Right renal pelvis (tissue), 4 donors: ENCODE data around the gene AQP10. TPM values are rescaled to one million over a fixed set of nuclear protein-coding genes. Genes with fewer than 3 reads are reported as not detected.
"Not testable (repeated sequence)": the region's sequence is repeated elsewhere in the genome, so short reads cannot be mapped to it uniquely, and the experiment has no call there.

Experiments used
- DNase-seq, 4 donors: peaks; one replicate each; pipeline ENCODE4 v3.0.0-alpha.2; 2013; ENCODE audit warnings: low read depth in 4 of 4, low spot score in 3 of 4, missing footprints in 1 of 4
- polyA plus RNA-seq, 4 donors: library from polyadenylated mRNA; unstranded; fragments of 120-200 nt; gene quantifications; one replicate each; pipeline ENCODE4 v1.2.1, GENCODE V29; 2013; ENCODE audit not compliant: insufficient read length in 4 of 4

AQP10 gene
- polyA plus RNA-seq, 4 donors = 0.10 to 0.37 TPM; not detected in 2

DNA sequence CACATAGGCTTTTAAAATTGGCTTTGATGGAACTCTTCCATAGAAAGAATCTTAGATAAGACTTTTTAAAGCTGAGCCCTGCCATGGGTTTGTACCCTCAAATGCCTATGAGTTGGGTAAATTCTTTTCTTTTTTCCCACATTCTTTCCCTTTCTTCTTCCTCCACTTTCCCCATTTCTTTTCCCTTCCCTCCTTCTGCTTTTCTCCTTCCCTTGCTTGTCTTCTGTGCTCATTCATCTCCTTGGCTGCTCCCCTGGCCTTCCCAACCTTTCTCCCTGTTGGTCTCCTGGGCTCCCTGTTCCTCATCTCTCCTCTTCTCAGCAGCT lies 679 bp downstream of the AQP10 start:
- not testable (repeated sequence) for DNase-seq

DNA sequence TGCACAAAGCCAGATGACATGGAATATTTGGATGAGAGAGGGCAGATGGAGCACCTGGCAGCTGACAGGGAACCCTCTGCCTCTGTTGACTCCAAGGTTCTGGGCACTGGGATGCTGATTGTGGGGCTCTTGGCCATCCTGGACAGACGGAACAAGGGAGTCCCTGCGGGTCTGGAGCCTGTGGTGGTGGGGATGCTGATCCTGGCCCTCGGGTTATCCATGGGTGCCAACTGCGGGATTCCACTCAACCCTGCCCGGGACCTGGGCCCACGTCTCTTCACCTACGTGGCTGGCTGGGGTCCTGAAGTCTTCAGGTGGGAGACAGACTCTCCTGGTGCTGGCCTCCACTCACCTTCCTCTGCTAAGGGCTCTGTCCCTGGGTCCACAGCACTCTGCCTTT lies 2.6 kb downstream of the AQP10 start:
- DNase-seq = no peak

DNA sequence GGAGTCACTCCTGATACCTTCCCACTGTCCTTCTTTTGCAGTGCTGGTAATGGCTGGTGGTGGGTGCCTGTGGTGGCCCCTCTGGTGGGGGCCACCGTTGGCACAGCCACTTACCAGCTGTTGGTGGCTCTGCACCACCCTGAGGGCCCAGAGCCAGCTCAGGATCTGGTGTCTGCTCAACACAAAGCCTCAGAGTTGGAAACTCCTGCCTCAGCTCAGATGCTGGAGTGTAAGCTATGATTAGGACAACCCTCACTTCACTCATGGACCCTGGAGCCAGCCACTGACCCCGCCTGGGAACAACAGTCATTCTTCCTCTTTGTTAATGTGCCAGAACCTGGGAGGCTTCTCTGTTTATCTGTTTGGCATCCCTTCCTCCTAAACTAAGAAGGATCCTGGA lies 3.3 kb downstream of the AQP10 start:
- no peak for DNase-seq

DNA sequence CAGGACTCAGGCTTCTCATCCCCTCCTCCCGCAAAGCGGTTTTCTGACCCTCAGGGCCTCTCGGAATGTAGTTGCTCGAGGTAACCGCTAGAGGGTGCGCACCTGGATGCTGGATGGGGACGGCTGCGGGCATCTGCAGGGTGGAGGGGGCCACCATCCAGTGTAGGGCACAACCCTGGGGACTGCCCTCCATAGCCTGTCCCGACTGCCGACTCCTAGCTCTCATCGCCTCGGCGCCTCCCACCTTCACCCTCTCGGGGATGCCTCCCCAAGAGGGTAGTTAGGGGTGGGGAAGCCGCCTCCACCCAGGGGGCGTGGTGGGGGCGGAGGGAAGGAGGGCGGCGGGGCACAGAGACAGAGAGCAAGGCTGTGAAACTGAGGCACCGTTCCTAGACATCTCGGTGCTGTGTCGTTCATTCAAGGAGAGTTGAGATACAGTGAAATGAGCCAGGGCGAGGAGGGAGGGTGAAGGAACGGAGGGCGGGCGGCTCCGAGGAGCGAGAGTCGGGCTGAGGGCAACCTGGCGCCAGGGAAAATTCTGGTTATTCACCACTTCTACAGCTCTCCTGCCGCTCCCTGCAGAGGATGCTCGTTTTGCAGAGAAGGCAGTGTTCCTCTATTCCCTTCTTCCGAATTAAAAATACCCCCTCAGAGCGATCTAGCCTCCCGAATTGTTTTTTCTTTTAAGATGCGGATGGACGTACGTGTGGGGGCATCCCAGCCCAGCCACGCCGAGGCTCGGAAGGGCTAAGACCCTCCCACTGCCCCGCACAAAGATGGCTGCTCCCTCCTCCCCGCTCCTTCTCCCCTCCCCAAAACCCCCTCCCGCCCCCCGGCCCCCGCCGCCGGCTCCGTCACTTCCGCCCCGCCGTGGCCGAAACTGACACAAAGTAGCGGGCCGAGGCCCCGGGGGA lies 4.0 kb downstream of the AQP10 start, which contains the start of gene ATP8B2:
Gene ATP8B2, plus strand, starts transcription at position 857 of the 914 bp plus-strand sequence. CDS start 2,617 bp downstream, outside the sequence.
- peak; percentile 72 to 77 (median 76) for DNase-seq

DNA sequence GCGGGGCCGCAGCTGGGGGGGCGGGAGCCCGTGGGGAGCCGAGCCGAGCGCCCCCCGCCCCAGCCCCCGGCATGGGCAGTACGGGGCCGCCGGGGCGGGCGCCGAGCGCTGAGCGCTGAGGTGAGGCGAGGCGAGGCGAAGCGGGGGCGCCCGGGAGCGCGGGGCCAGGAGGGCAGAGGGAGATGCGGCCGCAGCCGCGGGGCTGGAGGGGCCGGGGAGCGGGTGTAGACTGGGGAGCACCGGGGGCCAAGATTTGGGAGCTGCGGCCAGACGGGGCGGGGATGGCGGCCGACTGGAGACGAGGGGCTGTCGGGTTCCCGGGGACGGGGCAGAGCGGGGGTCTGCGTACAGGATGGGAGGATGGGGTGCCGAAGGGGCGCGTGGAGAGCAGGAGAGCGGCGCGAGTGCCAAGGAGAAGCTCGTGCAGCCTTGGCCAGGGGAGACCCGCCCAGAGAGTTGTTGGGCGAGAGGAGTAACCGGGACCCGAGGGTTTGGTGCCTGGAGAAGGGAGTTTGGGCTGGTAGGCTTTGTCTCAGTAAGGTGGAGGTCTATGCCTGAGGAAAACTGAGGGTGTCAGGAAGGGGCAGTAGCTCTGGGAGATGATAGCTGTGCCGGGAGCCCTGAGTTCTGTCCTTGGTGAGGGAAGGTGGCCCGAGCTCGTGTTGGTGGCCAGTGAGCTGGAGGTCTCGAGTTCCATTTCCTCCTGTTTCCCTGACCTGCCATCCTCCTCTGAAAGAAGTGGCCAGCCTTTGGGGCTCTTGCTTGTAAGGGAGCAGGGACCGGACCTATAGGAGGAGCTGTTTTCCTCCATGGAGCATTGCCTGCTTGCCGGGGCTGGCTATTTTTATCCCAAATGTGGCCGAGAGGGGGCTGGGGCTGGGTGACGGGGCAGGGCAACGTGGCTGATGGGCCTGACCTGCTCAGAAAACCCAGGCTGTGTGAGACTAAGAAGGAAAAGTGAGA lies 5.0 kb downstream of the AQP10 start:
- DNase-seq = peak in 3 of 4 donors; percentile 33 to 47 (median 39)

DNA sequence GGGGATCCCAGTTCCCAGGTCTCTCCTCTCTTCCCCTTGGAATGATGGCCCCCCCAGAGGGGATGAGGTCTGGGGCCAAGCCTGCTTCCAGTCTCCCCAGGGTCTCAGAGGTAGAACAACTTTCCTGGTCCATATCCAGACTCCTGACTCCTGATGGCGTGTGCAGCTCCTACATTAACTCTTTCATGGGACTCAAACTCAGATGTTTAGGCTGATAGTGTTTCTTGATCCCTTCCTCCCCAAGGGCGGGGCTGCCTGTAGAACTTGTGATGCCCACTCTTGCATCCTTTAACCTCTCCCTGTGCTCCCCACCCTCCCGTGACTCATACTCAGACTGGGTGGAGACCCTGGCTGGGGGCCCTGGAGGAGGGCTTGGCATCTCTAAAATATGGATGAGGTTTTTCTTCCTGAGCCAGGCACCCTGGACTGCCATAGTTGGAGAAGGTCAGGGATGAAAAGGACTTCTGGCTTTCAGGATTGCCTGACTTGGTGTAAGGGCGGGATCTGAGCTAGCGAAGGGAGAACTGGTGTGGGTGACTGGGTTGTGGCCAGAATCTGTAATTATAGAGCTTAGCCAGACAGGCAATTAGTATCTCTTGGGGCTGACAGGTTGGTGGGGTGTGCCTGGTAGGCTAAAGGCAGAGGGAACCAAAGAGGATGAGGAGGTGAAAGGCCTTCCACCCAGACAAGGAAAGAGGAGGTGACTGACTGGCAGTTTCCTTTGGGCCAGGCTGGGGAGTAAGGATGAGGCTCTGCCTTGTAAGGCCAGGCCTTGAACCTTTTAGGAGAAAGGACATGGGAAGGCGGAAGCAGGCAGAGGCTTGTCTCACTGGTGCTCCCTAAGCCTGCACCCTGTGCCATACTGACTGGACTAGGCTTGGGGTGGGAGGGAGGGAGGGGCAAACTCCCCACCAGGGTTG lies 5.9 kb downstream of the AQP10 start:
- no peak for DNase-seq

DNA sequence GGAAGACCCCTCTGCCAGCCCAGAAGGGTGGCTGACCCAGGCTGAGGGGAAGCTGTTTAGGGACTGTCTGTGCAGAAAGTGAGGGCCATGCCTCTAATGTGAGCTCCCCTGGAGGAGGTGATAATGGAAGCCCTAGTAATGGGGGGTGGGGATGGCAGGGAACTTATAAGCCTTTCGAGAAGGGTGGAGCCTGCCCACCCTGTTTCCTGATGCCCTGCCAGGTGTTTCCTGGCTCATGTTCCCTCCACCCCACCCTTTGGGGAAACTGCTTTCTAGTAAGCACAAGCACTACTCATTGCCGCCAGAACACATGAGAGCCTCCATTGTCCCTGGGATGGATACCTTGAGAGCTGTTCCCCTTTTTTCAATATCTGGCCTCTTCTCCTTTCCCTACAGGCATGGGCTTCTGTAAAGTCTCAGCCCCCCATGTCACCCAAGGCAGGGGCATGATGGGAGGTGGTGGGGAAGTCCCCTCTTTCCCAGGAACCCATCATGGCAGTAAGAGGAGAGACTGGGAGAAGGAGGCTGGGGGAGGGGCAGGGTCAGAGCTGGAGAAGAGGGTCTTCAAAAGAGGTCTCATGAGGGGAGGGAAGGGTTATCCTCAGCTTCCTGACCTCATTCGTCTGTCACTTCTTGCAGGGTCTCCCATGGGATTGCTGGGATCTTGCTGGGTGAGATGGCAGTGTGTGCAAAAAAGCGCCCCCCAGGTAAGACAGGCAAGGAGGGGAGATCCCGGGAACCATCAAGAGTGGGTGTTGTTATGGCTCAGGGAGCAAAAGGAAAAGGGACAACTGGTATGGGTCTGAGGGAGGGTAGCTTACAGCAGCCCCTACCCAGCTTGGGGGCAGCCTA lies 6.8 kb downstream of the AQP10 start:
- no peak for DNase-seq

DNA sequence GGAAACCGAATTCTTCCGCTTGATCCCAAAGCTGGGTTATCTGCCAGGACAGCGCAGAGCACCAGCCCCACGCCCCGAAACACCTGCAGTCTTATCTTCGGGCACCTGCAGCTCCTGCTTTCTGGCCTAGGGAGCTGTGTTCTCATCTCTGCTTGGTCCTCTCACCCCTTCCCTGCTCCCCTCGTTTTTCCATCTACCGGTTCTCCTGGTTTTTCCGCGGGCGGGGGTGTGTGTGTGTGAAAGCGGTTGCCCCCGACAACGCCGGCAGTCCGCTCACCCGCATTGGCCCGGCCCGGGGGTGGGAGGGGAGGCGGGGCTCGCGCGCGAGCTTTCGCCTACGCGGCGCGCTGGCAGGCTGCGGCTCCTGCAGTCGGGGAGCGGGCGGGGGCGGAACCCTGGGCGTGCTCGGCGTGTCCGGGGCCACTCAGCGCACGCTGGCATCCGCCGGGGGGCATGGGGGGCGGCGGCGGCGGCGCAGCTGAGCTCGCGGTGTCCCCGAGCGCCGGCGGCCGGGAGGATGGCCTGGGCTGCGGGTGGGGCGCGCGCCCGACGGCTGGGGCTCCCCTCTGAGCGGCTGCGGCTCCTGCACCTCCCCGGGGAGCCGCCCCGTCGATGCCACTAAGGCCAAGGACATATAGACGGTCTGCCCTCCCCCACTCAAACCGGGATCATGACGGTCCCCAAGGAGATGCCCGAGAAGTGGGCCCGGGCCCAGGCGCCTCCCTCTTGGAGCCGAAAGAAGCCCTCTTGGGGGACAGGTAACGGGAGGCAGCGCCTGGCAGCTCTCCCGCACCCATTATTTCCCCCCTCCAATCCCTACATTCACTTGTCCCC lies 7.6 kb downstream of the AQP10 start:
- peak in 2 of 4 donors; percentile 36 to 39 for DNase-seq

DNA sequence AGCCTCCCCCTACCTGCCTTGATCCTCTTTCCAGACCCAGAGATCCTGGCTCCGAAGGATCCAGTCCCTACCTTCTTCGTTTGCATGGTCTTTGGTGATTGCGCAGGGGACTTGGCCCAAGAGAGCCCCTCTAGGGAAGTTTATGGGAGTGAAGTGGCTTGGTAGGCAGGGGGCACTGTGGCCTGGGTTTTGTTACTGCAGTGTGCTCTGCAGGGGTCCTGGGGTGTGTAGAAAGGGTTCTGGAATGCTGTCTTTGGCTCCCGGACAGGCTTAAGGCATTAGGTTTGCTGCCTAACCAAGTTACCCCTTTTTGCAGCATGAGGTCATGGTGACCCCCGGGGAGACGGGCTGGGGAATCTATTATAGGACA lies 8.2 kb downstream of the AQP10 start:
- DNase-seq = no peak

DNA sequence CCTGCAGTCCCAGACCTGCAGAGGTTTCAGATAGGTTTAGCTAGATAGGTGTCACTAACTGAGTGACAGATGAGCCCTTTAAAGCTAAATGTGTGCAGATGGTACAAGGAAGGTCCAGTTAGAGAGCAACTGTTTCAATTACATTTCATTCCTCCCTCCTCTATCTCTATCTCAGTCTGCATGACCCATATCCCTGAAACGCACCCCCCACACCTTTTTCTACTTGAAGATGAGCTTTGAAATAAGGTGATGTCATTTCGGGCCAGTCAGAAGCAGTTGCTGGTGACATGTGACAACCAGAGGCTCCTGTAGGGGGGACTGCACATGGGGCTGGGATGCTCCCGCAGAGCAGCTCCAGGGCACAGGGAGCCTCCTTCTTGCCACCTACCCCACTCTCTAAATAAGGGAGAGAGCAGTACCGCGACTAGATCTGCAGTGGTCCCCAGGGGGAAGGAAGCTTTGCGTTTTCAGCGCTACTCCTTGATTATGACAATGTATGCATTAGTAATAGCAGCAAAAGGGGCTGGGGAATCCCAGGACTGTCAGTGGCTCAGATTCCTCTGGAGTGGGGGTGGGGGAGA lies 8.7 kb downstream of the AQP10 start:
- DNase-seq = no peak

DNA sequence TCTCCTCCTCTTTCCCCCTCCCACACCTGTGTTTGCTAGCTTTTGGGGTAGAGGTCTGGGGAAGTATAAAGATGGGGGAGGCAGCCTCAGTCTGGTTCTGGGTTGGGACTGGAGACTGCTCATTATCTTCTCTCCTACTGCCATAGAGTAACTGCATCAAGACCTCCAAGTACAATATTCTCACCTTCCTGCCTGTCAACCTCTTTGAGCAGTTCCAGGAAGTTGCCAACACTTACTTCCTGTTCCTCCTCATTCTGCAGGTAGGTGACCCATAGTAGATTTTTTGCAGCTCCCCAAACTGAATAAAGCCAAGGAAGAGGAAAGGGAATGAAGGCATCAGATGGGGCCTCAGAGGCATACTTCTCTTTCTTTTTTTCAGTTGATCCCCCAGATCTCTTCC lies 9.8 kb downstream of the AQP10 start:
- DNase-seq = no peak

DNA sequence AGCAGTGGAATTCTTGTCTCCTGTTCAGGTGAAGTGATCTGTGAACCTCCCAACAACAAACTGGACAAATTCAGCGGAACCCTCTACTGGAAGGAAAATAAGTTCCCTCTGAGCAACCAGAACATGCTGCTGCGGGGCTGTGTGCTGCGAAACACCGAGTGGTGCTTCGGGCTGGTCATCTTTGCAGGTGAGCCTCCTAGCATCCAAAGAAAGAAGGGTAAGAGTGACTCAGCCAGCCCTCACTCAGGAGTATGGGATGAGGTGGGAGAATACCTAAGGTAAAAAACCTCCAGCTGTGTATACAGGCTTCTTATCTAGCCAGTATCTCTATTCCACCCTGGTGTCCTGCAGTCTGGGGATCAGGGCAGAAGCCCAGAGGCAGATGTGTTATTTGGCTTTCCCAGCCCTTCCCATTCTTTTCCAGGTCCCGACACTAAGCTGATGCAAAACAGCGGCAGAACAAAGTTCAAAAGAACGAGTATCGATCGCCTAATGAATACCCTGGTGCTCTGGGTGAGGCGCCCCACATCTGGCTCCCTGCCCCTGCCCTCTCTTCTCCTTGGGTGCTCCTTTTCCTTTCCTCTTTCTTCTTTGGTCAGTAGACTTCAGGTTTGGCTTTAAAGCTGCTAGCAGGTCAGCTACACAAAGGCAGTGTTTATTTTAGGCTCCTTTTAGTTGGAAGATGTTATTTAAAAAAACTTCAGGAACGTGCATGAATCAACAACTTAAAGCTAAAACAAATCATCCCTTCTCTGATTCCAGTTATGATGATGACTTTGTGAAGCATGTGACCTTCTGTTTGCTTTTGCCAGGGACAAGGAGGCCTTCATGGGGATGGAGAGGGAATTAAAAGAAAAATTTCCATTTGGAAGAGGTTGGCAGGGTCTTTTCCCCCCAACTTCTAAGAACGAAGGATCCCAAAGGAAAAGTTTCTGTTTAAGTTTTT lies 13.5 kb downstream of the AQP10 start:
- DNase-seq = no peak

DNA sequence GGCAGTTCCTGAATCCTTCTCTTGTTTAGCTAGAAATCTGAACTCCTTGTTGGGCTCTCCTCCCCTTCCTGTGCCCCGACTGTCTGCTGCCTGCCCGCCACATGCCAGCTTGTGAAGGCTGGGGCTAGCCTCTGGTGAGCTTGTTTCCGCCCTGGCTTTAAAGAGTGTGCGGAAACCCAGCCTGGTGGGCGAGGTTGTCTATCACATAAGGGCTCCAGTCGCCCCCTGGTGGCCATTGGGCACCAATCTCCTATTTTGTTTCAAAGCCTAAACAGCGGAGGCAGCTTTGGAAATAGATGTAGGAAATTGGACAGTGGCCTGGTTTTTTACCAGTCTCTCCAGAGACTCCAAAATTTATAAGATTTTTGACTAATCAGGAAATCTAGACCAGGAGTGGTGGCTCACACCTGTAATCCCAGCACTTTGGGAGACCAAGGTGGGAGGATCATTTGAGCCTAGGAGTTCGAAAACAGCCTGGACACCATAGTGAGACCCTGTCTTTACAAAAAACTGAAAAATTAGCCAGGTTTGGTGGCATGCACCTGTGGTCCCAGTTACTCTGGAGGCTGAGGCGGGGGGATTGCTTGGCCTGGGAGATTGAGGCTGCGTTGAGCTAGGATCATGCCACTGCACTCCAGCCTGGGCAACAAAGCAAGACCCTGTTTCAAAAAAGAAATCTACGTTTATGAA lies 14.3 kb downstream of the AQP10 start:
- peak; percentile 53 to 76 (median 68) for DNase-seq

DNA sequence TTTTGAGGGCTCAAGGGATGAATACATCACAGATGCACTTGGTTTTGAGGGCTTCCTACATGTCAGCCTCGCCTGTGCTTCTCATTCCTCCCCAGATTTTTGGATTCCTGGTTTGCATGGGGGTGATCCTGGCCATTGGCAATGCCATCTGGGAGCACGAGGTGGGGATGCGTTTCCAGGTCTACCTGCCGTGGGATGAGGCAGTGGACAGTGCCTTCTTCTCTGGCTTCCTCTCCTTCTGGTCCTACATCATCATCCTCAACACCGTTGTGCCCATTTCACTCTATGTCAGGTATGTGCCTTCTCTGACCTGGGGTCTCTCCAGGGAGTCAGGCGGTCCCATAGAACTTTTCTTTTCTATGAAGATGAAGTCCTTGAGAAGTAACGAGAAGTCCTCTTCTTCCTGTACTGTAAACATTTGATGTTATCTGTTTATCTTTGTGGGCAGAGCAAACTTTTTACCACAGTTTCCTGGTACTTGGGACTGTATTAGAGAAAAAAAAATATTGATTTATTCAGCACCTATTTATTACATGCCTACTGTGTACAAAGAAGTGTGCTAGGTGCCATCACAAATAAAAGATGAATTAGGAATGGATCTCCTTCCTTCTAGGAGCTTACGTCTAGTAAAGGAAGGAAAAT lies 16.5 kb downstream of the AQP10 start:
- no peak for DNase-seq

DNA sequence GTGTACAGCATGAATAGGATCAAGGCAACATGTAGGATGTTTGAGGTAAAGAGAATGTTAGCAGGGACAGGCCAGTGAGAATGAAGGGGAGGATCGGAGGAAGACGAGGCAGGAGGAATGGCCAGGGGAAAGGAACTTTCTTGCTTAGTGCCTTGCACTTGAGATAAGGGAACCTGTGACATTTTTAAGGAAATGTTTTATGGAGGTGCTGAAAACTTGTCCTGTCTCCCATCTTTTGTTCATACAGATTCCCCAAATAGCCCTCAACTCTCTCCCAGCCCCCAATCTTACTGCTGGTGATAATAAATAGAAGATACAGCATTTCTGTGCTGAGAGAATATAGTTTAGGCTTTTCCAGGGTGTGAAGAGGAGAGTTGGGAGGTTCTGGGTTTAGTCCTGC lies 18.0 kb downstream of the AQP10 start:
- DNase-seq = no peak

DNA sequence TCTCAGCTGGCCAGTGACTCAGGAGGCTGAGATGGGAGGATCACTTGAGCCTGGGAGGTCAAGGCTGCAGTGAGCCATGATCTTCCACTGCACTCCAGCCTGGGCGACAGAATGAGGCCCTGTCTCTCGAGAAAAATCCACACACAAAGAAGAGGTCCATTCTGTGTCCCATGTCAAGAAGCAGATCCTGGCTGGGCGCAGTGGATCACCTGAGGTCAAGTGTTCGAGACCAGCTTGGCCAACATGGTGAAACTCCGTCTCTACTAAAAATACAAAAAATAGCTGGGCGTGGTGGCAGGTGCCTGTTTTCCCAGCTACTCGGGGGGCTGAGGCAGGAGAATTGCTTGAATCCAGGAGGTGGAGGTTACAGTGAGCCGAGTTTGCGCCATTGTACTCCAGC lies 20.5 kb downstream of the AQP10 start:
- DNase-seq = not testable (repeated sequence)
